Astrocyte (in vitro differentiated cells and primary cell): ENCODE results near the gene GAD2. TPM values are rescaled to one million over a fixed set of nuclear protein-coding genes. Genes with fewer than 3 reads are reported as not detected.

Source experiments
- DNase-seq: peaks from one replicate; pipeline ENCODE4 v3.0.0-alpha.2; 2010; ENCODE audit warnings: low read depth
- FAIRE-seq: peaks from 2 replicates; lab custom pipeline; 2011; peaks lifted over from hg19 to GRCh38; lab: Jason Lieb, UNC
- H2AFZ ChIP-seq: 2 replicates; pipeline ENCODE4 v1.6.0; 2012; ENCODE audit warnings: low read depth, low read length, inconsistent platforms
- H3K27ac ChIP-seq: 2 replicates; pipeline ENCODE4 v1.5.1; 2011; ENCODE audit warnings: low read depth, low read length, inconsistent platforms
- H3K27me3 ChIP-seq: 2 replicates; pipeline ENCODE4 v1.6.0; 2011; ENCODE audit warnings: low read length, inconsistent platforms; ENCODE audit not compliant: insufficient read depth
- H3K36me3 ChIP-seq: 2 replicates; pipeline ENCODE4 v1.5.1; 2011; ENCODE audit warnings: low read length, inconsistent platforms; ENCODE audit not compliant: insufficient read depth
- H3K4me1 ChIP-seq: 2 replicates; pipeline ENCODE4 v1.5.1; 2011; ENCODE audit warnings: low read length, inconsistent platforms; ENCODE audit not compliant: insufficient read depth
- H3K4me2 ChIP-seq: 2 replicates; pipeline ENCODE4 v1.6.0; 2012; ENCODE audit warnings: low read length, inconsistent platforms
- H3K4me3 ChIP-seq: 2 replicates; pipeline ENCODE4 v1.5.1; 2011; ENCODE audit warnings: low read depth, mild to moderate bottlenecking, low read length, inconsistent platforms; ENCODE audit not compliant: insufficient read depth
- H3K79me2 ChIP-seq: 2 replicates; pipeline ENCODE4 v1.6.0; 2012; ENCODE audit warnings: mild to moderate bottlenecking, low read length, inconsistent platforms; ENCODE audit not compliant: insufficient read depth
- H3K9ac ChIP-seq: 2 replicates; pipeline ENCODE4 v1.6.0; 2012; ENCODE audit warnings: mild to moderate bottlenecking, low read length, inconsistent platforms
- H3K9me3 ChIP-seq: 2 replicates; pipeline ENCODE4 v1.5.1; 2012; ENCODE audit warnings: low read depth, mild to moderate bottlenecking, low read length, inconsistent platforms; ENCODE audit not compliant: insufficient read depth
- H4K20me1 ChIP-seq: 2 replicates; pipeline ENCODE4 v1.6.0; 2012; ENCODE audit warnings: low read length, inconsistent platforms; ENCODE audit not compliant: insufficient read depth
- H3K27ac Mint-ChIP-seq: one replicate; pipeline ENCODE4 v1.8.0; 2021; ENCODE audit warnings: mild to moderate bottlenecking, mixed read lengths; ENCODE audit not compliant: unreplicated experiment
- H3K27me3 Mint-ChIP-seq: one replicate; pipeline ENCODE4 v1.8.0; 2021; ENCODE audit warnings: low read depth, mixed read lengths; ENCODE audit not compliant: unreplicated experiment
- H3K36me3 Mint-ChIP-seq: one replicate; pipeline ENCODE4 v1.8.0; 2021; ENCODE audit warnings: low read depth, mixed read lengths; ENCODE audit not compliant: unreplicated experiment
- H3K4me1 Mint-ChIP-seq: one replicate; pipeline ENCODE4 v1.8.0; 2021; ENCODE audit warnings: low read depth, mixed read lengths; ENCODE audit not compliant: unreplicated experiment
- H3K4me3 Mint-ChIP-seq: one replicate; pipeline ENCODE4 v1.8.0; 2021; ENCODE audit warnings: mild to moderate bottlenecking, moderate library complexity, mixed read lengths; ENCODE audit not compliant: unreplicated experiment
- H3K9me3 Mint-ChIP-seq: one replicate; pipeline ENCODE4 v1.8.0; 2021; ENCODE audit warnings: mild to moderate bottlenecking, mixed read lengths; ENCODE audit not compliant: unreplicated experiment
- CTCF ChIP-seq: IDR thresholded peaks from 2 replicates; pipeline ENCODE4 v1.5.1; 2011; ENCODE audit warnings: low read depth, mild to moderate bottlenecking, inconsistent platforms, low read length, moderate library complexity; ENCODE audit not compliant: insufficient read depth
- EZH2 ChIP-seq: IDR thresholded peaks from 2 replicates; pipeline ENCODE4 v1.6.1; 2012; ENCODE audit warnings: mild to moderate bottlenecking, low read length, inconsistent platforms; ENCODE audit not compliant: insufficient read depth
- total RNA-seq: library from RNA; stranded (reverse); gene quantifications from 2 replicates; pipeline ENCODE4 v1.2.1, GENCODE V29; 2021

GAD2 gene
- total RNA-seq, 1 donor from 2014 or later, result not detected

- no peak overlapping the region for H3K4me2 ChIP-seq
- Mint-ChIP-seq H3K4me1 (no peaks in the 10 kb centered on the region), H3K9me3 (peaks cover 2% of the 10 kb centered on the region), H3K27ac (no peak overlapping the region), H3K36me3 (no peaks in the 10 kb centered on the region), H3K4me3 (no peak overlapping the region), H3K27me3 (peaks cover 69% of the 10 kb centered on the region)
- H2AFZ ChIP-seq, result no peak overlapping the region
- H3K4me3 ChIP-seq, result no peak overlapping the region
- no peak overlapping the region for H3K27ac ChIP-seq
- no peaks in the 10 kb centered on the region for H3K9me3 ChIP-seq
- H4K20me1 ChIP-seq, result no peaks in the 10 kb centered on the region
- H3K79me2 ChIP-seq, result no peaks in the 10 kb centered on the region
- DNase-seq, result no peak
- H3K36me3 ChIP-seq, result no peaks in the 10 kb centered on the region
- H3K4me1 ChIP-seq, result no peaks in the 10 kb centered on the region
- no peak overlapping the region for H3K9ac ChIP-seq
- no peak for FAIRE-seq
- TF ChIP-seq CTCF (no peak), EZH2 (no peak)
- peaks cover 33% of the 10 kb centered on the region for H3K27me3 ChIP-seq
Observed at GRCh38 chr10:26222563-26222962, 6.0 kb downstream of the GAD2 start.

- H3K36me3 ChIP-seq, result no peaks in the 10 kb centered on the region
- H3K9ac ChIP-seq, result no peak overlapping the region
- H3K27me3 Mint-ChIP-seq, result peaks cover 56% of the 10 kb centered on the region
- no peak overlapping the region for H3K27ac Mint-ChIP-seq
- peaks cover 2% of the 10 kb centered on the region for H3K9me3 Mint-ChIP-seq
- H3K4me1 Mint-ChIP-seq, result no peaks in the 10 kb centered on the region
- no peaks in the 10 kb centered on the region for H3K4me1 ChIP-seq
- H4K20me1 ChIP-seq, result no peaks in the 10 kb centered on the region
- H3K27me3 ChIP-seq, result peaks cover 9% of the 10 kb centered on the region
- TF ChIP-seq EZH2 (no peak), CTCF (no peak)
- no peak overlapping the region for H3K4me2 ChIP-seq
- H3K4me3 ChIP-seq, result no peak overlapping the region
- H2AFZ ChIP-seq, result no peak overlapping the region
- H3K79me2 ChIP-seq, result no peaks in the 10 kb centered on the region
- H3K27ac ChIP-seq, result no peak overlapping the region
- H3K9me3 ChIP-seq, result no peaks in the 10 kb centered on the region
- H3K36me3 Mint-ChIP-seq, result no peaks in the 10 kb centered on the region
- no peak for FAIRE-seq
- H3K4me3 Mint-ChIP-seq, result no peak overlapping the region
- DNase-seq, result no peak
Observed at GRCh38 chr10:26225322-26225721, 8.7 kb downstream of the GAD2 start.

GRCh38 chr10:26227786-26228185 is 11.2 kb downstream of the GAD2 start:
- no peaks in the 10 kb centered on the region for H3K36me3 ChIP-seq
- Mint-ChIP-seq H3K27ac (no peak overlapping the region), H3K36me3 (no peaks in the 10 kb centered on the region), H3K4me3 (no peak overlapping the region), H3K4me1 (no peaks in the 10 kb centered on the region), H3K9me3 (no peaks in the 10 kb centered on the region), H3K27me3 (peaks cover 42% of the 10 kb centered on the region)
- no peaks in the 10 kb centered on the region for H3K79me2 ChIP-seq
- no peak for DNase-seq
- no peak overlapping the region for H3K4me3 ChIP-seq
- no peak for TF ChIP-seq CTCF
- no peak for TF ChIP-seq EZH2
- FAIRE-seq, result no peak
- H3K27ac ChIP-seq, result no peak overlapping the region
- H3K9ac ChIP-seq, result no peak overlapping the region
- H3K4me2 ChIP-seq, result no peak overlapping the region
- no peaks in the 10 kb centered on the region for H3K9me3 ChIP-seq
- no peaks in the 10 kb centered on the region for H3K27me3 ChIP-seq
- H4K20me1 ChIP-seq, result no peaks in the 10 kb centered on the region
- no peaks in the 10 kb centered on the region for H3K4me1 ChIP-seq
- H2AFZ ChIP-seq, result no peak overlapping the region
